Omental fat pad (tissue), 4 donors: Measurements from ENCODE around the gene BICD1. TPM values are rescaled to one million over a fixed set of nuclear protein-coding genes. Genes with fewer than 3 reads are reported as not detected.

Experiments
- ATAC-seq: fragments of 150-250 bp; one replicate; pipeline ENCODE4 v1.9.1; 2016; ENCODE audit warnings: mild to moderate bottlenecking, moderate library complexity; ENCODE audit not compliant: low FRiP score
- DNase-seq: peaks from one replicate; pipeline ENCODE4 v3.0.0-alpha.2; 2019; ENCODE audit warnings: low spot score
- CTCF ChIP-seq, 3 donors: fragments of 450-650 bp; IDR thresholded peaks; one replicate each; pipeline ENCODE4 v1.5.1; 2016 to 2017; ENCODE audit warnings: antibody characterized with exemption in 3 of 3, mild to moderate bottlenecking in 3 of 3, moderate library complexity in 2 of 3
- total RNA-seq, 4 donors: library from RNA; depleted of rRNA; stranded (reverse); fragments of >200 nt; gene quantifications; one replicate each; pipeline ENCODE4 v1.1.0, GENCODE V29; 2016

Gene BICD1
- total RNA-seq, 4 donors from 2014 or later = 8.0 to 19.2 (median 9.1) TPM

- DNase-seq (no peak), ATAC-seq (no peak)
- TF ChIP-seq CTCF (IDR thresholded peaks at IDR 0.05) = no peak
These were observed 291.0 kb downstream of the BICD1 start for GRCh38 chr12:32397696-32398095.

- ATAC-seq (no peak), DNase-seq (no peak)
- TF ChIP-seq CTCF (IDR thresholded peaks at IDR 0.05) = no peak
These were observed 291.5 kb downstream of the BICD1 start for GRCh38 chr12:32398181-32398580.

GRCh38 chr12:32398816-32399369 lies 292.2 kb downstream of the BICD1 start:
- DNase-seq (no peak), ATAC-seq (no peak)
- TF ChIP-seq CTCF (IDR thresholded peaks at IDR 0.05) = no peak

- DNase-seq (peak; percentile 36), ATAC-seq (peak; percentile 95)
- no peak for TF ChIP-seq CTCF (IDR thresholded peaks at IDR 0.05)
These were observed 292.9 kb downstream of the BICD1 start, which contains the start of gene FGD4 for GRCh38 chr12:32399370-32400113. Gene FGD4 (plus strand): TSS chr12:32399558.

GRCh38 chr12:32400114-32400672 lies 293.5 kb downstream of the BICD1 start:
- peak; percentile 52 for ATAC-seq
- no peak for TF ChIP-seq CTCF (IDR thresholded peaks at IDR 0.05)
- no peak for DNase-seq

GRCh38 chr12:32400866-32401265 lies 294.2 kb downstream of the BICD1 start:
- ATAC-seq (no peak), DNase-seq (no peak)
- no peak for TF ChIP-seq CTCF (IDR thresholded peaks at IDR 0.05)
